ENCODE data around the gene GBP1. TPM values are rescaled to one million over a fixed set of nuclear protein-coding genes. Genes with fewer than 3 reads are reported as not detected.
"Not testable (repeated sequence)": the region's sequence is repeated elsewhere in the genome, so short reads cannot be mapped to it uniquely, and the experiment has no call there.

Gene GBP1
- total RNA-seq, 6 donors from 2014 or later: 19.4 to 104 (median 53.1) TPM

GRCh38 chr1:89089962-89090361 lies 25.0 kb upstream of the GBP1 start:
- DNase-seq (no peak), ATAC-seq (ENCODE audit: low FRiP score in 2 of 2) (no peak)
- Histone ChIP-seq H3K27ac (no peak overlapping the region), H3K4me1 (no peaks in the 10 kb centered on the region), H3K4me3 (no peak overlapping the region), H3K36me3 (no peaks in the 10 kb centered on the region), H3K27me3 (no peaks in the 10 kb centered on the region), H3K9me3 (no peaks in the 10 kb centered on the region)
- TF ChIP-seq POLR2AphosphoS5 (IDR thresholded peaks at IDR 0.05) (no peak), POLR2A (IDR thresholded peaks at IDR 0.05) (no peak), CTCF (IDR thresholded peaks at IDR 0.05) (no peak), EP300 (IDR thresholded peaks at IDR 0.05) (no peak)
- 76 to 84% methylated on average over 1 of the region's 1 CpG for WGBS, 2 donors

GRCh38 chr1:89088572-89088971 lies 23.6 kb upstream of the GBP1 start:
- no peaks in the 10 kb centered on the region for H3K36me3 ChIP-seq
- H3K27me3 ChIP-seq: no peaks in the 10 kb centered on the region
- 62 to 88% methylated on average over 10 of the region's 10 CpGs for WGBS, 2 donors
- no peak for TF ChIP-seq POLR2A (IDR thresholded peaks at IDR 0.05)
- no peak for TF ChIP-seq POLR2AphosphoS5 (IDR thresholded peaks at IDR 0.05)
- no peak for TF ChIP-seq EP300 (IDR thresholded peaks at IDR 0.05)
- no peak for TF ChIP-seq CTCF (IDR thresholded peaks at IDR 0.05)
- ATAC-seq (ENCODE audit: low FRiP score in 2 of 2): no peak
- H3K4me3 ChIP-seq: no peak overlapping the region
- no peak for DNase-seq
- H3K9me3 ChIP-seq: no peaks in the 10 kb centered on the region
- H3K27ac ChIP-seq: no peak overlapping the region
- no peaks in the 10 kb centered on the region for H3K4me1 ChIP-seq

- Histone ChIP-seq H3K4me3 (no peak overlapping the region), H3K27ac (no peak overlapping the region), H3K4me1 (no peaks in the 10 kb centered on the region), H3K27me3 (no peaks in the 10 kb centered on the region), H3K36me3 (no peaks in the 10 kb centered on the region), H3K9me3 (no peaks in the 10 kb centered on the region)
- DNase-seq (no peak), ATAC-seq (ENCODE audit: low FRiP score in 2 of 2) (no peak)
- 90 to 91% methylated on average over 8 of the region's 8 CpGs for WGBS, 2 donors
- TF ChIP-seq CTCF (IDR thresholded peaks at IDR 0.05): no peak
- no peak for TF ChIP-seq EP300 (IDR thresholded peaks at IDR 0.05)
- no peak for TF ChIP-seq POLR2AphosphoS5 (IDR thresholded peaks at IDR 0.05)
- TF ChIP-seq POLR2A (IDR thresholded peaks at IDR 0.05): no peak
Observed at GRCh38 chr1:89087241-89087640, 22.2 kb upstream of the GBP1 start.

- no peak overlapping the region for H3K27ac ChIP-seq
- H3K9me3 ChIP-seq: no peaks in the 10 kb centered on the region
- no peak overlapping the region for H3K4me3 ChIP-seq
- no peaks in the 10 kb centered on the region for H3K27me3 ChIP-seq
- peak in 1 of 2 donors; percentile 55 for ATAC-seq (ENCODE audit: low FRiP score in 2 of 2)
- H3K4me1 ChIP-seq: no peaks in the 10 kb centered on the region
- TF ChIP-seq POLR2A (IDR thresholded peaks at IDR 0.05): no peak
- TF ChIP-seq CTCF (IDR thresholded peaks at IDR 0.05): peak in 5 of 6 experiments; percentile 15 to 85 (median 63)
- no peaks in the 10 kb centered on the region for H3K36me3 ChIP-seq
- peak in 1 of 2 donors; percentile 50 for DNase-seq
Observed at GRCh38 chr1:89085781-89086180, 20.8 kb upstream of the GBP1 start.

GRCh38 chr1:89081005-89081404 lies 16.0 kb upstream of the GBP1 start:
- TF ChIP-seq POLR2AphosphoS5 (IDR thresholded peaks at IDR 0.05) (no peak), EP300 (IDR thresholded peaks at IDR 0.05) (no peak), POLR2A (IDR thresholded peaks at IDR 0.05) (no peak), CTCF (IDR thresholded peaks at IDR 0.05) (no peak)
- ATAC-seq (ENCODE audit: low FRiP score in 2 of 2) (no peak), DNase-seq (no peak)
- Histone ChIP-seq H3K9me3 (peaks cover 0 to 6% (median 2%) of the 10 kb centered on the region in 4 donors), H3K27ac (peak overlapping the region in 1 of 4 donors; percentile 6), H3K4me1 (no peaks in the 10 kb centered on the region), H3K4me3 (no peak overlapping the region), H3K36me3 (no peaks in the 10 kb centered on the region), H3K27me3 (no peaks in the 10 kb centered on the region)
- 46 to 63% methylated on average over 3 of the region's 3 CpGs for WGBS, 2 donors

GRCh38 chr1:89080068-89080467 lies 15.1 kb upstream of the GBP1 start:
- not testable (repeated sequence) for ATAC-seq (ENCODE audit: low FRiP score in 2 of 2); H3K27me3 ChIP-seq; H3K4me3 ChIP-seq; H3K36me3 ChIP-seq; H3K4me1 ChIP-seq; H3K9me3 ChIP-seq; DNase-seq
- 73 to 85% methylated on average over 7 of the region's 7 CpGs for WGBS, 2 donors
- H3K27ac ChIP-seq: peak overlapping the region in 1 of 4 donors; percentile 7

GRCh38 chr1:89072466-89073065 lies 7.6 kb upstream of the GBP1 start:
- H3K27me3 ChIP-seq; H3K9me3 ChIP-seq; DNase-seq; H3K36me3 ChIP-seq; ATAC-seq (ENCODE audit: low FRiP score in 2 of 2); H3K27ac ChIP-seq; H3K4me3 ChIP-seq; H3K4me1 ChIP-seq: not testable (repeated sequence)
- WGBS, 2 donors: 69 to 80% methylated on average over 4 to 7 of the region's 8 CpGs

Data from upper lobe of left lung (tissue), 6 donors.